K562 treated with DMSO at 1 percent for 24 hours (cell line): ENCODE results near the gene NAPB. TPM values are rescaled to one million over a fixed set of nuclear protein-coding genes. Genes with fewer than 3 reads are reported as not detected.

Experiments used
- total RNA-seq: library from RNA; unstranded; fragments of 300-600 nt; gene quantifications from 2 replicates; pipeline ENCODE4 v1.2.3, GENCODE V29; 2022; ENCODE audit warnings: low read depth; ENCODE audit not compliant: insufficient read depth

Gene NAPB
- total RNA-seq = 2.2 and 2.3 TPM in 2 replicates

DNA sequence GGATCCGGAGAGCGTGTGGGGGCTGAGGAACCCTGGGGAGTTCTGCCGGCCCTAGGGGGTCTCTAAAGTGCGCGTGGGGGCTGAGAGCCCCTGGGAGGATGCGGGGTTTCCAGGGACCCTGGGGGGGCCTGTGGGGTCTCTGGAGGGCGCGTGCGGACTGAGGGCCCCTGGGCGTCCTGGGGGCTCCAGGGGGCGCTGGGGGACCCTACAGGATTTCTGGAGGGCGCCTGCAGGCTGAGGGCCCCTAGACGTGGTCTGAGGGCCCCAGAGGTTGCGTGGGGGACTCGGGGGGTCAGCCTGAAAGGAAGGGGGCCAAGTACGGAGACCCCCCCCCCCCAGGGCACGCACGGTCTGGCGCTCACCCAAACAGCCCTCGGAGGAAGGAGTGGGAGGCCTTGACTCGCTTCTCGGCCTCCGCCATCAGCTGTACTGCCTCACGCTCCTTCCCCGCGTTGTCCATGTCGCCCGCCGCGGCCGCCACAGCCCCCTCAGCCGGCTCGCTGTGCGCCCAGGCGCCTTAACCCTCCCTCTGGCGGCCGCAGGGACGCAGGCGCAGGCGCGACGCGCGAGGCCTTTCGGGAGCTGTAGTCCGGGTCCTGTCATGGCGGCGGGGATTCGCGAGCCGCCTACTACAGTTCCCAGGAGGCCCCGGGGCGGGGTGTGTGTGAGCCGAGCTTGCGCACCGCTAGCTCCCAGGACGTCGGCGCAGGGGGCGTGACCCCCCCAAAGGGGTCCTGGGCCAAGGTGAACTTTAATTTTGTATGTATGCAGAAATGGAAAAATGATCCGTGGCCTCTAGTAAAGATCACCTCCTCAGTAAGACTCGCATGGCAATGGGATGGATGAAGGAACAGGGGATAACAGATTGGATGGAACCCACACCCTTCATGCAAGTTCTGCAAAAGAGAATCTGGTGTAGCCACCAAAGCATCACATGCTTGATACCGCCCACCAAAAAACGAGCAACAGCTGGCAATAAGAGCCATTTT lies at the start of gene NAPB:
Gene NAPB (minus strand): TSS at position 546 of the 989 bp plus-strand sequence. CDS start 86 bp downstream, at position 460.

DNA sequence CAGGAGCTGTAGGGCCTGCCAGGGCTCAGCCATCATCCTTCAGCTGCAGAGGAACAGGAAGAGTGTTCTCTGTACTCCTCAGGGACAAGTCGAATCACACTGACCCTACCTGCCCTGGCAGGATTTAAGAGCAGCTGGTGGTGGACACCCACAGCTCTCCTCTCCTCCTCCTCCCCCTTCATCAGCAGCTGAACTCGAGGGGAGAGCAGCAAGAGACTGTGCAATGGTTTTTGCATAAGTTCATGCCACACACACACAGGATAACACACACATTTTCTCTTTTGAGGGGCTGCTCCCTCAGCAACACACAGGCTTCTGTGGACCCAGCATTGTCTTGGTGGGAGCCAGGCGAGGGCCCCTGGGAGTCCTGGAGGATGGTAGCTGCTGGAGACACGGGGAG lies 31.5 kb upstream of the NAPB start, which contains the start of gene CST11:
Gene CST11 (minus strand): TSS at position 101 of the 400 bp plus-strand sequence. CDS start 65 bp downstream, at position 36.

DNA sequence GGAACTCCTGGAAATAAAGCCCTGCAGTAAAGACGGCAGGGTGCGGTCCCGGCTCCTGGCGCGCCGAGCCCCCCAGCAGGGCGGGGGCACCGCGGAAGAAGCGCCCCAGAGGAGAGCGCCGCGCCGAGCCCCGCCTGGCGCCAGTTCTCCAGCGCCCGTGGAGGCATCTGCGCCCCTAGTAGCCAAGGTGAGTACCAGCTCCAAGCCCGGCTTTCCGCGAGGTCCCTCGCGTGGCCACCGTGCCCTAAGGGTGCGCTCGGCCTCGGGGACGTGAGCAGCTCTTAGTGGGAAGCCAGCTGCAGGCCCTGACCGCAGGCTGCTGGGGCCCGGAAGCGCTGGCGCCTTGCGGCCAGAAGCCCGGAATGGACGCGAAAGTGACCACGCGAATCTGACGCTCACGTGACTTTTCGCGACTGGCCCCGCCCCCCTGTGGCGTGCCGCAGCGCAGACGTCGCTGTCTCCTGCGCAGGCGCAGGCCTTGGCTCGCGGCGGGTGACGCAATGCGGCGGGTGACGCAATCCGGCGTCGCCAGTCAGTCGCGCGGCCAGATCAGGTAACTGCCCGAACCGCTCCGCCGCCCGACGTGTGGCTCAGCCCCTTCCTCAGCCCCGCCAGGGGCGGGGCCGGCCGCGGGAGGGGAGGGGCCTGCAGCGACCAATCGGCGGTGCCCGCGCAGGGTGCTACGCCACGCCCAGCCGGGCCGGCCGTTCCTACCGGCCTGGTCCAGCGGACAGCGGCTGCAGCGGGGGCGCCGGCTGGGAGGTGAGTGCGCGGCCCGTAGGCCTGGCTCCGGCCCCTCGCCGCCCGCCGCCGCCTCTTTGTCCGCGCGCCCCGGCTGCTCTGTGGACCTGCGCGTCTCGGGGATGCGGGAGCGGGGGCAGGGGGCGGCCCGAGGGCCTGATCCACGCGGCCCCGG lies 59.6 kb downstream of the NAPB start, which contains the start of gene GZF1:
Gene GZF1 (plus strand): TSS at position 707 of the 916 bp plus-strand sequence. CDS start 2,202 bp downstream, outside the sequence.

DNA sequence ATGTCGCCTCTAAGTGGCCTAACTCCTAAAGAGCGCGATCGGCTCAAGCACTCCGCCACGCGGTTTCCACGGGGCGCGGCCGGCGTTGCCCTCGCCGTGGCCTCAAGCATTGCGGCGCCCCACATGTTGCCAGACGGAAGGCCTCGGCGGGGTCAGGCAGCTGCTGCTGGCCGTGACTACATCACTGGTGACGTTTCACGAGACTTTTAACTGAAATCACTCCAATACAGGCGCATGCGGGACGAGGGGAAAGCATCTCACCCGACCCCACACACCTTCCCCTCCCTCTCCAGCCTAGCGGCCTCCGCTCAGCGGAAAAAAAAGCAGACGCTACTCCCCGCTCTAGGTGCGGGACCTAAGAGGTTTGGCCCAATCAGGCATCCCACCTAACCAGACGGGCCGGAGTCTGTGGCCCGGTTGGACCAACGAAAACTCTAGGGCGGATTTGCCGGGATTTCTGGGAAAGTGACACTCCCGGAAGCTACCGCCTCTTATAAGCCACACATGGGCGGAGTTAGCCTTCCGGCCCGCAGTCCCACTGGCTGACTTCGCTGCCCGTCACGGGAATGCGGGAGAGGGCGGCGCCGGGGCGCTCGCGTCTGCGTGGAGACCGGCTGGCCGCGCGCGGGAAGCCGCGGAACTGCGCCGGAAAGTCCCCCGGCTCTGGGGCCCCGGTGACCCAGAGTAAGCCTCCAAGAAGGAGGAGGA lies 70.9 kb downstream of the NAPB start, which contains the start of gene NXT1:
Gene NXT1 (plus strand): TSS at position 596 of the 708 bp plus-strand sequence. CDS start 3,251 bp downstream, outside the sequence.

Other genes starting within 250 kb of the NAPB start
- gene NXT1, start 70.7 kb downstream of the NAPB start, total RNA-seq = 26.5 and 29.1 TPM in 2 replicates
- 9.8 and 17.2 TPM in 2 replicates for gene GZF1, start 59.3 kb downstream of the NAPB start, total RNA-seq
- not detected in 2 replicates for gene CSTL1, start 18.2 kb upstream of the NAPB start, total RNA-seq
- not detected in 2 replicates for gene CST11, start 31.4 kb upstream of the NAPB start, total RNA-seq
- gene CST8, start 69.6 kb upstream of the NAPB start, total RNA-seq = not detected in 2 replicates
- gene CST9L, start 147.0 kb upstream of the NAPB start, total RNA-seq = not detected in 2 replicates
- gene CST9, start 184.4 kb upstream of the NAPB start, total RNA-seq = not detected in 2 replicates
- 502 and 531 TPM in 2 replicates for gene CST3, start 216.5 kb upstream of the NAPB start, total RNA-seq